ENCODE measurements around the gene CANT1.
A peak's percentile ranks its signal among the peaks of the same experiment; 100 is the strongest.
"Not testable (repeated sequence)": the region's sequence is repeated elsewhere in the genome, so short reads cannot be mapped to it uniquely, and the experiment has no call there.

The CANT1 gene

DNA sequence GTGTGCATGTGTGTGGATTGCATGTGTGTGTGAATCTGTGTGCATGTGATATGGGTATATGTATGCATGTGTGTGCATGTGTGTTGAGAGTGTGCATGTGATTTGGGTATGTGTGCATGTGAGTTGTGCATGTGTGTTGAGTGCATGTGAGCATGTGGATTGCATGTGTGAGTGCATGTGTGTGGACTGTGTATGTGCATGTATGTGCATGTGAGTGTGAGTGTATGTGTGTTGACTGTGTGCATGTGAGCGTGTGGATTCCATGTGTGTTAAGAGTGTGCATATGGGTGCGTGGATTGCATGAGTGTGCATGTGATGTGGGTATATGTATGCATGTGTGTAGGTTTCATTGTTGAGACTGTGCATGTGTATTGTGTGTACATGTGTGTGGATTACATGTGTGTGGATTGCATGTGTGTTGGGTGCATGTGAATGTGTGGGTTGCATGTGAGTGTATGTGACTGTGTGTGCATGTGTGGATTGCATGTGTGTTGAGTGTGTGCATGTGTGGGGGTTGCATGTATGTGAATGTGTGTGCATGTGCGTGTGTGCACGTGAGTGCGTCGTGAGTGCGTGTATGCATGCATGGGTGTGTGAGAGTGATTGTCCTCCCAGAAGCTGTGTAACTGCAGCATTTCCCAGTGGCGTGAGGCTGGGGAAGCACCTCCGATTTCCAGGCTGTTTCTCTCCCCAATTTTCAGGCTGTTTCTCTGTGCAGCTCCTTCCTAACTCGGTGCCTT lies 33.8 kb upstream of the CANT1 start:
- no peak for DNase-seq

GRCh38 chr17:79042421-79043190 lies 33.0 kb upstream of the CANT1 start:
- DNase-seq, result peak; percentile 60

DNA sequence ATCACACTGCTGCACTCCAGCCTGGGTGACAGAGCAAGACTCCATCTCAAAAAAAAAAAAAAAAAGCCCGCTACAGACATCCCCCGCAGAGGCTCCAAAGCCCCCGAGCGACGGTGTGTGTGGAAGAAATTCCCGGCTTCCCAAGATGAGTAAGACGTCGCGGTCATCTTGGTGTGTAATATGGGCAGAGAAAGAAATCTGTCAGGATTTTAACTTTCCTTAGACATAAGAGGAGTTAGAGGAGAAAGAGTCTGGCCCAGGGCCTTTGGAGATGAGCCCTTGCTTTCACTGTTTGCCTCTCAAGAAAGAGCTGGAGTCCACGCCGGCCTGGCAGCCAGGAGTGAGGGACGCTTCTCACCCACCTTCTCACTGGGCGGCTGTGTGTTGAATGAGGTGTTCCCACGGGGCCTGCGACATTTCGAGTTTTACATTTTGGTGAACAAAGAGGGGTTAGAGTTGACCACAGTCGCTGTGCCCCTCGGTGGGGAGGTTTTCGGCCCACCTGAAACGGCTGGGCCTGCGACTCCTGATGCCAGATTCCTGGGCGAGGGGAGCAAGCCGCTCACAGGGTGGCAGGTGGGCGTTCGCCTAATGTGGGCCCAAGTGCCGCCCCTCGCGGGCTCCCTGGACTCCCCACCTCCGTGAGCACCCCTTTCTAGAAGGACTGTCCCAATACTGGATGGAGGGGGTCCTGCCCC lies 32.3 kb upstream of the CANT1 start:
- DNase-seq, result no peak

- DNase-seq, result no peak
Observed at GRCh38 chr17:79041041-79041570, 31.5 kb upstream of the CANT1 start.

- DNase-seq, result no peak
Observed at GRCh38 chr17:79039886-79040285, 30.3 kb upstream of the CANT1 start.

DNA sequence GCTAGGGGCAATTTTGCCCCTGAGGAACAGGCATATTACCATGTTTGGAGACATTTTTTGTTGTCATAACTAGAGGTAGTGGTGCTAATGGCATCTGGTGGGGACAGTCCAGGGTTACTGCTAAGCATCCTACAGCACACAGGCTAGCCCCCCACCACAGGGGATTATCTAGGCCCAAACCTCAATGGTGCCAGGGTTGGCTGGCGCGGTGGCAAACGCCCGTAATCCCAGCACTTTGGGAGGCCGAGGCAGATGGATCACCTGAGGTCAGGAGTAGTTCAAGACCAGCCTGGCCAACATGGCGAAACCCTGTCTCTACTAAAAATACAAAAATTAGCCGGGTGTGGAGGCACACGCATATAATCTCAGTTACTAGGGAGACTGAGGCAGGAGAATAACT lies 29.6 kb upstream of the CANT1 start:
- no peak for DNase-seq

GRCh38 chr17:79038545-79039135 lies 29.1 kb upstream of the CANT1 start:
- DNase-seq, result no peak

DNA sequence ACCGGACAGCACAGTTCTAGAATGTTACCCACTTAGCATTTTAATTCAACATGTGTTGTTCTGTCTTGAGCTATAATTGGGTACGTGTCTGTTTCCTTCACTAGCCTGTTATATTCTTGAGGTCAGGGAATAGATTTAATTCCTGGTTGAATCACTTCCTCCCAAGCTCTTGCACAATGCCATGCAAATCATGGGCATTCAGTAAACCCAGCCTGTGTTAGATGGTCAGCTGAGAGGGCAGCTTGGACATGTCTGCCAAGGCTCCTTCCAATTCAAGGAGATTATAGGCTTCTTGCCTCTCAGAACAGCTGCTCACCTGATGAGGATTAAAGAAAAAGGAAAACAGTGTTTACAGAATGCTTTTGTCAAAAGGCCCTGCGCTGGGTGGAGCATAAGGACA lies 27.0 kb upstream of the CANT1 start:
- no peak for DNase-seq

- no peak for DNase-seq
Observed at GRCh38 chr17:79036181-79036580, 26.6 kb upstream of the CANT1 start.

DNA sequence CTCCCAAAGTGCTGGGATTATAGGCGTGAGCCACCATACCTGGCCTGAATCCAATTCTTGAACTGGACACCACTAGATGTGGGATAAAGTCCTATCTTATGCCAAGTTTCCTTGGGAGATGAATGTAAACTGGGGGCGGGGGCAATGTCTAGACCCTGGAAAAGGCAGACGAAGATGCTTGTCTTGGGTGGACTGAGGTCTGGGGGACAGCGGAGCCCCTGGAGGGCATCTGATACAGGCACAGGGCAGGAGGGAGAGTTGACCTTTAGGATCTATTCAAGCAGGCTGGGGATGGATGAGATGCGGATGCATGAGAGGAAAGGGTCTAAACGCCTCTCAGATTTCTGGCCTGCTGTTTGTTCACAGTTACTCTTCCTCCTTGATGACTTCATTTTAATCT lies 26.1 kb upstream of the CANT1 start:
- DNase-seq, result no peak

DNA sequence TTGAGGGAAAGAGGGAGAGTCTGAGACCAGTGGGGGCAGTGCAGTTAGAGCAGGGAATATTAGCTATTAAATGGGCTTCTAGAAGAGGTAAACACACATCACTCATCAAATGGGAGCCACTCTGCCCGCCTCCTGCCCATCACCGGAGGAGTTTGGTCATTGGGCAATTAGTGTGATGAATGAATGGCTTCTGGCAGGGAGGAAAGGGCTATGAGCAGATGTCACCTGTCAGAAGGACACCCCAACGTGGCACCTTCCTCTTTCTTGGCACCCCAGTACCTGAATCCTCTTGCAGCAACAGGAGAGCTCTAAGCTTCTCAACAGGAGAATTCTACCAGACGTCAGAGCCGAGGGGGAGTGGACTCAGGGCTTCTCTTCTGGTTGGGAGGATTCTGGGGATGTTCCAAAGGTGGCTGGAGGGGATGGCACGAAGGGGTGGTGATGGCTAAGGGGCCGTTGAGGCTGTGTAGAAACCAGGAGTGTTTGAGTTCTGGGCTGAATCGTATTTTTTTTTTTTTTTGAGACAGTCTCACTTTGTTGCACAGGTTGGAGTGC lies 25.4 kb upstream of the CANT1 start:
- no peak for DNase-seq

GRCh38 chr17:79033741-79034501 lies 24.4 kb upstream of the CANT1 start:
- no peak for DNase-seq

- DNase-seq, result no peak
Observed at GRCh38 chr17:79033046-79033616, 23.6 kb upstream of the CANT1 start.

DNA sequence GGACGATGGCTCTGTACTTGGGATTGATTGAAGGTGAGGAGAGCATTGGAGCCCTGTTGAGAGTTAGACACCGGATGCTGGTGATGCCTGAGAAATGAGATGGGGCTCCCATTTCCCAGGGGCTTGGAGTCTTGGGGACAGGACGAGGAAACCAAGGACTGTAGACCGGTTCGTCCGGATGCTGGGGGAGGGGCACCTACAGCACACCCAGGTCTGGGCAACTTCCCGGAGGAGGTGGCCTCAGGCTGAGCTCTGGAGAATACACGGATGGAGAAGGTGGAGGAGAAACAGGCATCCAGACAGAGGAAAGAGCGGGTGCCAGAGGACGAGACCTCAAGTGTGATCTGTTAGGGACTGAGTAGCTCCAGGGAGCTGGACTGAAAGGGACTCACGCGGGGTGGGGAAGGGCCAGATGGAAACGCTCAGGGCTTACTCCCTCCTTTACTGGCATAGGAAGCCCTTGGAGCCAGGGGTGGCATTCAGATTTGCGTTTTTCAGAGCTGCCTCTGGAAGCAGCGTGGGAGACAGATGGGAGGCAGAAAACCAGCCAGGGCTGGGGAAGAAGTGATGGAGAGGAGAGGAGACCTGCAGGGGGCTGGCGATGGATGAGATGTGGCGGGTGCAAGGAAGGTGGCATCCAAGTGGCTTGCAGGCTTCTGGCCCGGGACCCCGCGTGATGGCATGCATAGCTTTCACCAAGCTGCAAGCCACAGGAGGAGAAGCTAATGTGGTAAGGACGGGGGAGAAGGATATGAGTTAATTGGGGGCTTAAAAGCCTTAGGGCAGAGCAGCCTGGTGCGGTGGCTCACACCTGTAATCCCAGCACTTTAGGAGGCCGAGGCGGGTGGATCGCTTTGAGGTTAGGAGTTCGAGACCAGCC lies 22.7 kb upstream of the CANT1 start:
- DNase-seq, result no peak

GRCh38 chr17:79030636-79031035 lies 21.1 kb upstream of the CANT1 start:
- DNase-seq, result not testable (repeated sequence)

DNA sequence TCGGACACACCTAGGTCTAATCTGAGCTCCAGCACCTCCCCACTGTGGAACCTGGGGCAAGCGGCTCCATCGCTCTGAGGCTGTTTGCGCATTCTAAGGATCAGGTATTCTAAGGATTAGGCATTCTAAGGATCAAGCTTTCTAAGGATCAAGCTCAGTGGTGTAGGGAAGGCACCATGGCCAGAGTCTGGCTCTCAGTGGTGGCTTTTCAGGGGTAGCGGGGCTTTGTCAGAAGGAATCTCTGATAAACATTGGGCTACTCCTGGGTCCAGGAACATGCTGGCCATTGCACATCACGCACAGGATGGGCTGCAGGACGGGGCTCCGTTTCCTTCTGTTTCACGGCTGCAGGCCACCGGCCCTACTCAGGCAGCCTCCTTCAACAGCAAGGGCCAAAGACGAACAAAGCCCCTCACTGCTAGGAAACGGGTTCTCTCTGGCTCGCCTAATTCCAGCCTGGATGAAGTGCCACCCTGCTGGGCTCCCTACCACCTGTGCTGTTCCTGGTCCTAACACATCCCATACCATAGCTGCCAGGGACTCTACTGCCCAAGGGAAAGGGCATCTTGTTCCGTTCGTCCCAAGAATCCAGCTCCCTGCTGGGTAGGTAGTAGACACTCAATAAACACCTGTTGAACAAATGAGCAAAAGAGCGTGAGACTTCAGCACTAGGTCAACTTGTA lies 19.9 kb upstream of the CANT1 start:
- DNase-seq, result no peak

GRCh38 chr17:79028496-79029326 lies 19.1 kb upstream of the CANT1 start:
- DNase-seq, result no peak

GRCh38 chr17:79027925-79028491 lies 18.4 kb upstream of the CANT1 start:
- no peak for DNase-seq
